GM12872 (cell line): ENCODE measurements around the gene CBLN3.

Source experiments
- CTCF ChIP-seq: IDR thresholded peaks from 3 replicates; pipeline ENCODE4 v1.5.1; 2011; ENCODE audit warnings: low read depth, mild to moderate bottlenecking, low read length, moderate library complexity; ENCODE audit not compliant: insufficient read depth

The CBLN3 gene

GRCh38 chr14:24429395-24430142, at the start of gene CBLN3, which contains the start of gene KHNYN:
Gene CBLN3 (minus strand): TSS chr14:24429668. CDS start chr14:24429054, 614 bp downstream.
Gene KHNYN (plus strand): TSS chr14:24429954. CDS start chr14:24430731, 777 bp downstream.
- no peak for TF ChIP-seq CTCF

- no peak for TF ChIP-seq CTCF
Measured at GRCh38 chr14:24475261-24475660, 45.8 kb upstream of the CBLN3 start.

GRCh38 chr14:24473211-24473610, 43.7 kb upstream of the CBLN3 start:
- no peak for TF ChIP-seq CTCF

- TF ChIP-seq CTCF: no peak
Measured at GRCh38 chr14:24465805-24466204, 36.3 kb upstream of the CBLN3 start.

GRCh38 chr14:24465368-24465767, 35.9 kb upstream of the CBLN3 start:
- TF ChIP-seq CTCF: no peak

- no peak for TF ChIP-seq CTCF
Measured at GRCh38 chr14:24463884-24464785, 34.7 kb upstream of the CBLN3 start.

- TF ChIP-seq CTCF: no peak
Measured at GRCh38 chr14:24463017-24463883, 33.8 kb upstream of the CBLN3 start.
